HepG2 (cell line): ENCODE measurements around the gene VKORC1. TPM values are rescaled to one million over a fixed set of nuclear protein-coding genes. Genes with fewer than 3 reads are reported as not detected.
A peak's percentile ranks its signal among the peaks of the same experiment; 100 is the strongest.

Experiments used
- AGO1 ChIP-seq: fragments of 200-400 bp; formaldehyde crosslinking; IDR thresholded peaks from 2 replicates; pipeline ENCODE4 v1.6.1; 2017; ENCODE audit warnings: mild to moderate bottlenecking, low read depth, low read length, moderate library complexity; ENCODE audit not compliant: poor library complexity, severe bottlenecking
- ARID4A ChIP-seq: sonication (generic); formaldehyde crosslinking; IDR thresholded peaks from 2 replicates; pipeline ENCODE4 v1.5.0; 2020; ENCODE audit warnings: mild to moderate bottlenecking, missing genetic modification reagents, borderline replicate concordance
- ATAD3A ChIP-seq: sonication (generic); formaldehyde crosslinking; IDR thresholded peaks from 2 replicates; pipeline ENCODE4 v1.4.0; 2020; ENCODE audit warnings: missing genetic modification reagents
- BRCA1 ChIP-seq: sonication (generic); formaldehyde crosslinking; IDR thresholded peaks from 2 replicates; pipeline ENCODE4 v1.4.0; 2020; ENCODE audit warnings: missing genetic modification reagents
- DNMT1 ChIP-seq: sonication (generic); formaldehyde crosslinking; IDR thresholded peaks from 2 replicates; pipeline ENCODE4 v1.5.1; 2020; ENCODE audit warnings: mild to moderate bottlenecking, missing genetic modification reagents
- DNMT3B ChIP-seq: conservative IDR thresholded peaks from 2 replicates; pipeline ENCODE4 v1.6.1; 2016; ENCODE audit warnings: missing biosample characterization, control low read depth
- DR1 ChIP-seq: sonication (generic); formaldehyde crosslinking; IDR thresholded peaks from 2 replicates; pipeline ENCODE4 v1.8.0; 2021; ENCODE audit warnings: mild to moderate bottlenecking, missing genetic modification reagents, inconsistent platforms
- ELF3 ChIP-seq: IDR thresholded peaks from 2 replicates; pipeline ENCODE4 v1.6.1; 2016; ENCODE audit warnings: missing genetic modification reagents, missing compliant biosample characterization
- MAFF ChIP-seq: IDR thresholded peaks from 2 replicates; pipeline ENCODE4 v1.6.1; 2011; ENCODE audit warnings: low read depth, low read length, improper control_type of control experiment
- NCOA5 ChIP-seq: sonication (generic); formaldehyde crosslinking; IDR thresholded peaks from 2 replicates; pipeline ENCODE4 v1.4.0; 2020; ENCODE audit warnings: missing genetic modification reagents
- PHF8 ChIP-seq: sonication (generic); formaldehyde crosslinking; IDR thresholded peaks from 2 replicates; pipeline ENCODE4 v1.5.0; 2020; ENCODE audit warnings: missing genetic modification reagents
- SIX4 ChIP-seq: sonication (generic); formaldehyde crosslinking; IDR thresholded peaks from 2 replicates; pipeline ENCODE4 v1.4.0; 2020; ENCODE audit warnings: missing genetic modification reagents
- SOX13 ChIP-seq, 3 experiments: fragments of 450-650 bp in 1 of 3; sonication (generic) in 1 of 3; formaldehyde crosslinking in 1 of 3; IDR thresholded peaks in 2 of 3; conservative IDR thresholded peaks in 1 of 3; 2 replicates each; pipeline versions ENCODE4 v1.5.0 to v1.6.1; 2016 to 2020; ENCODE audit warnings: antibody characterized with exemption in 1 of 3, mild to moderate bottlenecking in 1 of 3, missing compliant biosample characterization in 1 of 3, missing genetic modification reagents in 1 of 3, moderate library complexity in 1 of 3
- TBX2 ChIP-seq: sonication (generic); formaldehyde crosslinking; IDR thresholded peaks from 2 replicates; pipeline ENCODE4 v1.5.0; 2020; ENCODE audit warnings: missing genetic modification reagents, mild to moderate bottlenecking, borderline replicate concordance
- ZBTB10 ChIP-seq: sonication (generic); formaldehyde crosslinking; IDR thresholded peaks from 2 replicates; pipeline ENCODE4 v1.4.0; 2020; ENCODE audit warnings: missing genetic modification reagents, borderline replicate concordance
- ZBTB7B ChIP-seq: sonication (generic); formaldehyde crosslinking; IDR thresholded peaks from 2 replicates; pipeline ENCODE4 v1.4.0; 2020; ENCODE audit warnings: missing genetic modification reagents
- ZNF329 ChIP-seq: sonication (generic); formaldehyde crosslinking; IDR thresholded peaks from 2 replicates; pipeline ENCODE4 v1.9.0; 2021; ENCODE audit warnings: low read depth, mild to moderate bottlenecking, missing genetic modification reagents
- ZNF724P ChIP-seq: sonication (generic); formaldehyde crosslinking; IDR thresholded peaks from 2 replicates; pipeline ENCODE4 v1.8.0; 2022; ENCODE audit warnings: missing genetic modification reagents, borderline replicate concordance
- ZZZ3 ChIP-seq: sonication (generic); formaldehyde crosslinking; IDR thresholded peaks from 2 replicates; pipeline ENCODE4 v1.4.0; 2020; ENCODE audit warnings: missing genetic modification reagents, mild to moderate bottlenecking, borderline replicate concordance
- polyA plus RNA-seq, 8 experiments: library from polyadenylated mRNA; depleted of rRNA in 3 of 8; stranded (reverse) in 7 of 8; unstranded in 1 of 8; fragments of >200 nt; fragmentation: Illumina TruSeq in 4 of 8; extraction: Trizol in 4 of 8; gene quantifications; 2 replicates each; pipeline versions ENCODE4 v1.2.1 to v1.2.3, GENCODE V29; 2011 to 2016; ENCODE audit warnings: low read depth in 4 of 8, missing spikeins in 1 of 8, mixed read lengths in 1 of 8; ENCODE audit not compliant: insufficient read depth in 1 of 8
- total RNA-seq, 5 experiments: library from RNA; depleted of rRNA; stranded (reverse); fragments of >200 nt; fragmentation: Illumina TruSeq; extraction: Trizol; gene quantifications; 2 replicates each; pipeline ENCODE4 v1.2.3, GENCODE V29; 2016; ENCODE audit warnings: low read depth in 1 of 5
- TF ChIP-seq, protein P1 (sequence below): sonication (generic); formaldehyde crosslinking; IDR thresholded peaks from 2 replicates; pipeline ENCODE4 v1.4.0; 2020; ENCODE audit warnings: missing genetic modification reagents

The VKORC1 gene
- total and polyA plus RNA-seq, 2 of the 13 experiments (the other 11 are each of a cell fraction or from before 2014, with no cell fraction given), result 141 to 615 TPM

GRCh38 chr16:31094424-31095120 is at the start of gene VKORC1 (continued):
- TF ChIP-seq SIX4 (CRISPR knock-in tag) (peak; percentile 22; the same call in 1 of the 2 replicates), PHF8 (peak; percentile 88), DR1 (CRISPR knock-in tag) (peak; percentile 97), ATAD3A (CRISPR knock-in tag) (peak; percentile 68; the same call in 1 of the 2 replicates), SOX13 (IDR thresholded peaks at IDR 0.05) (no peak), SOX13 (CRISPR knock-in tag; conservative IDR thresholded peaks at IDR 0.05 in 1 of 2, IDR thresholded peaks at IDR 0.05 in 1 of 2) (peak in 1 of 2 experiments; percentile 41; a peak in 1 of 4 replicates), ZBTB10 (CRISPR knock-in tag) (peak; percentile 23; the same call in 1 of the 2 replicates), NCOA5 (CRISPR knock-in tag) (no peak), ELF3 (CRISPR knock-in tag) (peak; percentile 68), DNMT3B (CRISPR knock-in tag) (no peak), ARID4A (CRISPR knock-in tag) (peak; percentile 93; the same call in 1 of the 2 replicates), ZBTB7B (CRISPR knock-in tag) (peak; percentile 38; the same call in 1 of the 2 replicates), ZZZ3 (CRISPR knock-in tag) (no peak), MAFF (no peak), TBX2 (CRISPR knock-in tag) (peak; percentile 95), ZNF724P (CRISPR knock-in tag) (no peak; the same call in 1 of the 2 replicates), DNMT1 (CRISPR knock-in tag) (no peak; the same call in 1 of the 2 replicates), BRCA1 (CRISPR knock-in tag) (no peak), AGO1 (peak; percentile 75), ZNF329 (CRISPR knock-in tag) (peak; percentile 78; the same call in 1 of the 2 replicates)
- TF ChIP-seq, protein P1, sequence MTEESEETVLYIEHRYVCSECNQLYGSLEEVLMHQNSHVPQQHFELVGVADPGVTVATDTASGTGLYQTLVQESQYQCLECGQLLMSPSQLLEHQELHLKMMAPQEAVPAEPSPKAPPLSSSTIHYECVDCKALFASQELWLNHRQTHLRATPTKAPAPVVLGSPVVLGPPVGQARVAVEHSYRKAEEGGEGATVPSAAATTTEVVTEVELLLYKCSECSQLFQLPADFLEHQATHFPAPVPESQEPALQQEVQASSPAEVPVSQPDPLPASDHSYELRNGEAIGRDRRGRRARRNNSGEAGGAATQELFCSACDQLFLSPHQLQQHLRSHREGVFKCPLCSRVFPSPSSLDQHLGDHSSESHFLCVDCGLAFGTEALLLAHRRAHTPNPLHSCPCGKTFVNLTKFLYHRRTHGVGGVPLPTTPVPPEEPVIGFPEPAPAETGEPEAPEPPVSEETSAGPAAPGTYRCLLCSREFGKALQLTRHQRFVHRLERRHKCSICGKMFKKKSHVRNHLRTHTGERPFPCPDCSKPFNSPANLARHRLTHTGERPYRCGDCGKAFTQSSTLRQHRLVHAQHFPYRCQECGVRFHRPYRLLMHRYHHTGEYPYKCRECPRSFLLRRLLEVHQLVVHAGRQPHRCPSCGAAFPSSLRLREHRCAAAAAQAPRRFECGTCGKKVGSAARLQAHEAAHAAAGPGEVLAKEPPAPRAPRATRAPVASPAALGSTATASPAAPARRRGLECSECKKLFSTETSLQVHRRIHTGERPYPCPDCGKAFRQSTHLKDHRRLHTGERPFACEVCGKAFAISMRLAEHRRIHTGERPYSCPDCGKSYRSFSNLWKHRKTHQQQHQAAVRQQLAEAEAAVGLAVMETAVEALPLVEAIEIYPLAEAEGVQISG (CRISPR knock-in tag), result peak; percentile 95
